ENCODE results near the gene API5.

The API5 gene

DNA sequence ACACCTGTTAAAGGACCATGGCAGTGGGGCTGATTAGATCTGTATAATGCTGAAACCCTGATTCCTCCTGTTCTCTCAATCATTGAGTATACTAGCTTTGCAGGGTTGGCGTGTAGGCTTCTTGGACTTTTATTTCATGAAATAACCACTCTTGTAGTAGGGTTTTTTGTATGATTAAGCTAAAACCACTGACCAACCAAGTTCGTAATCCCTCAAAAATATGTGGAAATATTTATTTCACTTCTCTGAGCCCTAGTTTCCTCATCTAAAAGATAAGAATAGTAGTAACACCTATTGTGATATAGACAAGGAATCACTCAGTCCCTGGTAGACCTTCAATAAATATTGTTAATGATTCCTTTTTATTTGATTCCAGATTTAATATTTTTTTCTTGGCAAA is 4.2 kb downstream of the API5 start:
- no peak for ATAC-seq
- TF ChIP-seq, protein P1, sequence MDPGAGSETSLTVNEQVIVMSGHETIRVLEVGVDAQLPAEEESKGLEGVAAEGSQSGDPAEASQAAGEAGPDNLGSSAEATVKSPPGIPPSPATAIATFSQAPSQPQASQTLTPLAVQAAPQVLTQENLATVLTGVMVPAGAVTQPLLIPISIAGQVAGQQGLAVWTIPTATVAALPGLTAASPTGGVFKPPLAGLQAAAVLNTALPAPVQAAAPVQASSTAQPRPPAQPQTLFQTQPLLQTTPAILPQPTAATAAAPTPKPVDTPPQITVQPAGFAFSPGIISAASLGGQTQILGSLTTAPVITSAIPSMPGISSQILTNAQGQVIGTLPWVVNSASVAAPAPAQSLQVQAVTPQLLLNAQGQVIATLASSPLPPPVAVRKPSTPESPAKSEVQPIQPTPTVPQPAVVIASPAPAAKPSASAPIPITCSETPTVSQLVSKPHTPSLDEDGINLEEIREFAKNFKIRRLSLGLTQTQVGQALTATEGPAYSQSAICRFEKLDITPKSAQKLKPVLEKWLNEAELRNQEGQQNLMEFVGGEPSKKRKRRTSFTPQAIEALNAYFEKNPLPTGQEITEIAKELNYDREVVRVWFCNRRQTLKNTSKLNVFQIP (CRISPR knock-in tag; IDR thresholded peaks at IDR 0.05; ENCODE audit: borderline replicate concordance, low read depth) = no peak
- TF ChIP-seq ZFP30 (CRISPR knock-in tag; IDR thresholded peaks at IDR 0.05) (no peak), RARB (CRISPR knock-in tag; IDR thresholded peaks at IDR 0.05) (no peak), OSR1 (CRISPR knock-in tag; IDR thresholded peaks at IDR 0.05) (no peak), ZNF565 (CRISPR knock-in tag; conservative IDR thresholded peaks at IDR 0.05; ENCODE audit: low read depth) (no peak), SNAI2 (CRISPR knock-in tag; IDR thresholded peaks at IDR 0.05) (no peak), TCF4 (CRISPR knock-in tag; IDR thresholded peaks at IDR 0.05; ENCODE audit: borderline replicate concordance) (no peak), ESRRG (CRISPR knock-in tag; IDR thresholded peaks at IDR 0.05) (no peak), GLIS3 (CRISPR knock-in tag; IDR thresholded peaks at IDR 0.05) (no peak)
- TF ChIP-seq, protein P2, sequence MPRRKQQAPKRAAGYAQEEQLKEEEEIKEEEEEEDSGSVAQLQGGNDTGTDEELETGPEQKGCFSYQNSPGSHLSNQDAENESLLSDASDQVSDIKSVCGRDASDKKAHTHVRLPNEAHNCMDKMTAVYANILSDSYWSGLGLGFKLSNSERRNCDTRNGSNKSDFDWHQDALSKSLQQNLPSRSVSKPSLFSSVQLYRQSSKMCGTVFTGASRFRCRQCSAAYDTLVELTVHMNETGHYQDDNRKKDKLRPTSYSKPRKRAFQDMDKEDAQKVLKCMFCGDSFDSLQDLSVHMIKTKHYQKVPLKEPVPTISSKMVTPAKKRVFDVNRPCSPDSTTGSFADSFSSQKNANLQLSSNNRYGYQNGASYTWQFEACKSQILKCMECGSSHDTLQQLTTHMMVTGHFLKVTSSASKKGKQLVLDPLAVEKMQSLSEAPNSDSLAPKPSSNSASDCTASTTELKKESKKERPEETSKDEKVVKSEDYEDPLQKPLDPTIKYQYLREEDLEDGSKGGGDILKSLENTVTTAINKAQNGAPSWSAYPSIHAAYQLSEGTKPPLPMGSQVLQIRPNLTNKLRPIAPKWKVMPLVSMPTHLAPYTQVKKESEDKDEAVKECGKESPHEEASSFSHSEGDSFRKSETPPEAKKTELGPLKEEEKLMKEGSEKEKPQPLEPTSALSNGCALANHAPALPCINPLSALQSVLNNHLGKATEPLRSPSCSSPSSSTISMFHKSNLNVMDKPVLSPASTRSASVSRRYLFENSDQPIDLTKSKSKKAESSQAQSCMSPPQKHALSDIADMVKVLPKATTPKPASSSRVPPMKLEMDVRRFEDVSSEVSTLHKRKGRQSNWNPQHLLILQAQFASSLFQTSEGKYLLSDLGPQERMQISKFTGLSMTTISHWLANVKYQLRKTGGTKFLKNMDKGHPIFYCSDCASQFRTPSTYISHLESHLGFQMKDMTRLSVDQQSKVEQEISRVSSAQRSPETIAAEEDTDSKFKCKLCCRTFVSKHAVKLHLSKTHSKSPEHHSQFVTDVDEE (CRISPR knock-in tag; IDR thresholded peaks at IDR 0.05) = no peak
- TF ChIP-seq, protein P3, sequence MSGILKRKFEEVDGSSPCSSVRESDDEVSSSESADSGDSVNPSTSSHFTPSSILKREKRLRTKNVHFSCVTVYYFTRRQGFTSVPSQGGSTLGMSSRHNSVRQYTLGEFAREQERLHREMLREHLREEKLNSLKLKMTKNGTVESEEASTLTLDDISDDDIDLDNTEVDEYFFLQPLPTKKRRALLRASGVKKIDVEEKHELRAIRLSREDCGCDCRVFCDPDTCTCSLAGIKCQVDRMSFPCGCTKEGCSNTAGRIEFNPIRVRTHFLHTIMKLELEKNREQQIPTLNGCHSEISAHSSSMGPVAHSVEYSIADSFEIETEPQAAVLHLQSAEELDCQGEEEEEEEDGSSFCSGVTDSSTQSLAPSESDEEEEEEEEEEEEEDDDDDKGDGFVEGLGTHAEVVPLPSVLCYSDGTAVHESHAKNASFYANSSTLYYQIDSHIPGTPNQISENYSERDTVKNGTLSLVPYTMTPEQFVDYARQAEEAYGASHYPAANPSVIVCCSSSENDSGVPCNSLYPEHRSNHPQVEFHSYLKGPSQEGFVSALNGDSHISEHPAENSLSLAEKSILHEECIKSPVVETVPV (CRISPR knock-in tag; IDR thresholded peaks at IDR 0.05) = no peak

DNA sequence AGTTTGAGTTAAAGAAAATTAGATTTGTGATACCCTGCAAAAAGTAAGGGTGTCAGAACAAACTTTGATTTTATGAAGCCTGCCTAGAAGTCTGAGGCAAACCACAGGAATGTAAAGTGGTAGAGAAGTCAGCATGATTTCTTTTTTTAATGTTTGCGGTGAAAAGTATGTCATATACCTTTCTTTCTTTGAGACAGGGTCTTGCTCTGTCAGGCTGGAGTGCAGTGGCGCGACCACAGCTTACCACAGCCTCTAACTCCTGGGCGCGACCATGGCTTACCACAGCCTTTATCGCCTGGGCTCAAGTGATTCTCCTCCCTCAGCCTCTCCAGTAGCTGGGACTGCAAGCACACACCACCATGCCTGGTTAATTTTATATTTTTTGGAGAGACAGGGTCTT is 4.7 kb downstream of the API5 start:
- TF ChIP-seq RARB (CRISPR knock-in tag; IDR thresholded peaks at IDR 0.05) = no peak
- TF ChIP-seq ISL1 (CRISPR knock-in tag; IDR thresholded peaks at IDR 0.05) = 0 out of 2 replicates have a peak, but pooled peaks have one; percentile 18
- ATAC-seq = no peak

DNA sequence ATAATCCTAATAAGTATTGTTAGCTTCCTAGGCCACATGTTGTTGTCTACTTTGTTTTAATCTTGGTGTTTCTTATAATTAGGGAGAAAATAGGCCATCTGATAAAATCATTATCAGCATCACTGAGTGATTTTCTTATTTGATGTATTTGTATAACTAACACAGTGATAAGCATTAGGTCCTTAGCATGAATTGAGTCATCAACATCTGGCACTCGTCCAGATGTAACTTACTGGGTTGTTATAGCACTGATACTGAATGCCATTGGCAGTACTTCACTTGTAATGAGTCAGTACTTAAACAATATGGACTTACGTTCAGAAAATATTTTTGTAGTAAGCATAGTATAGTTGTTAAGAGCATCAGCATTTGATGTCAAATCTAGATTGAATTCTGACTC is 16.2 kb downstream of the API5 start:
- peak; percentile 76 for ATAC-seq
- TF ChIP-seq ZNF8 (CRISPR knock-in tag; IDR thresholded peaks at IDR 0.05) (no peak), PPARA (CRISPR knock-in tag; IDR thresholded peaks at IDR 0.05; ENCODE audit: borderline replicate concordance) (no peak), ARNTL (CRISPR knock-in tag; IDR thresholded peaks at IDR 0.05; ENCODE audit: borderline replicate concordance, low read depth) (no peak), RARB (CRISPR knock-in tag; IDR thresholded peaks at IDR 0.05) (no peak), TCF4 (CRISPR knock-in tag; IDR thresholded peaks at IDR 0.05; ENCODE audit: borderline replicate concordance) (no peak), ZNF70 (CRISPR knock-in tag; IDR thresholded peaks at IDR 0.05) (no peak), ZNF565 (CRISPR knock-in tag; conservative IDR thresholded peaks at IDR 0.05; ENCODE audit: low read depth) (no peak), ZFP3 (CRISPR knock-in tag; IDR thresholded peaks at IDR 0.05) (no peak)
- TF ChIP-seq, protein P3 (CRISPR knock-in tag; IDR thresholded peaks at IDR 0.05) = no peak
- TF ChIP-seq, protein P4, sequence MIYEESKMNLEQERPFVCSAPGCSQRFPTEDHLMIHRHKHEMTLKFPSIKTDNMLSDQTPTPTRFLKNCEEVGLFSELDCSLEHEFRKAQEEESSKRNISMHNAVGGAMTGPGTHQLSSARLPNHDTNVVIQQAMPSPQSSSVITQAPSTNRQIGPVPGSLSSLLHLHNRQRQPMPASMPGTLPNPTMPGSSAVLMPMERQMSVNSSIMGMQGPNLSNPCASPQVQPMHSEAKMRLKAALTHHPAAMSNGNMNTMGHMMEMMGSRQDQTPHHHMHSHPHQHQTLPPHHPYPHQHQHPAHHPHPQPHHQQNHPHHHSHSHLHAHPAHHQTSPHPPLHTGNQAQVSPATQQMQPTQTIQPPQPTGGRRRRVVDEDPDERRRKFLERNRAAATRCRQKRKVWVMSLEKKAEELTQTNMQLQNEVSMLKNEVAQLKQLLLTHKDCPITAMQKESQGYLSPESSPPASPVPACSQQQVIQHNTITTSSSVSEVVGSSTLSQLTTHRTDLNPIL (CRISPR knock-in tag; IDR thresholded peaks at IDR 0.05; ENCODE audit: low read depth) = no peak
- TF ChIP-seq, protein P1 (CRISPR knock-in tag; IDR thresholded peaks at IDR 0.05; ENCODE audit: borderline replicate concordance, low read depth) = no peak
